ENCODE measurements around the gene KIAA1328. TPM values are rescaled to one million over a fixed set of nuclear protein-coding genes. Genes with fewer than 3 reads are reported as not detected.

The KIAA1328 gene
- total and polyA plus RNA-seq, 9 of the 15 experiments (the other 6 are each of a cell fraction or from before 2014, with no cell fraction given) = 4.0 to 8.6 (median 7.4) TPM

GRCh38 chr18:37253394-37254235 lies 424.7 kb downstream of the KIAA1328 start:
- H3K4me3 ChIP-seq = peak overlapping the region; percentile 36
- DNase-seq (ENCODE audit: extremely low read depth in 1 of 4, low spot score in 3 of 4) = peak; percentile 76 to 100 (median 98)
- CTCF ChIA-PET (ENCODE audit: low intra/inter-chr PET ratio) = no interaction called here
- H3K9me1 ChIP-seq (ENCODE audit: control insufficient read depth, insufficient read depth, low read length) = no peaks in the 10 kb centered on the region
- FAIRE-seq = no peak
- H3K9ac ChIP-seq (ENCODE audit: insufficient read depth in 1 of 2, low read depth in 2 of 2, low read length in 2 of 2) = peak overlapping the region in 1 of 2 experiments; percentile 85; a peak in 2 of 4 replicates
- peak; percentile 91 for ATAC-seq
- peaks cover 3 to 20% of the 10 kb centered on the region in 2 experiments; a peak in 4 of 5 replicates for H3K27me3 ChIP-seq (ENCODE audit: control insufficient read depth in 2 of 2, insufficient read depth in 2 of 2, low read length in 2 of 2)
- H3K27ac ChIP-seq (ENCODE audit: extremely low read depth, low read depth, low read length) = no peak overlapping the region
- WGBS (ENCODE audit: insufficient coverage, low coverage, missing lambda C conversion rate) = 42% methylated on average over 27 of the region's 83 CpGs
- no peaks in the 10 kb centered on the region for H3K36me3 ChIP-seq (ENCODE audit: control insufficient read depth, insufficient read depth, low read length)
- no peaks in the 10 kb centered on the region for H3K79me2 ChIP-seq (ENCODE audit: control insufficient read depth, insufficient read depth, low read length)
- BruUV-seq (replicated peaks) = no TSS peak
- H3K4me1 ChIP-seq (replicated peaks in 1 of 2; ENCODE audit: control insufficient read depth in 2 of 2, insufficient read depth in 2 of 2, low read length in 2 of 2) = peaks cover 0 to 13% of the 10 kb centered on the region in 2 experiments; a peak in 2 of 5 replicates
- peaks cover 2% of the 10 kb centered on the region; the same call in 1 of the 2 replicates for H4K20me1 ChIP-seq (replicated peaks; ENCODE audit: control insufficient read depth, insufficient read depth, low read length)
- POLR2A ChIA-PET = no interaction called here
- intact Hi-C loops (cut with micrococcal nuclease) = loop anchor here (10.0 kb wide), 1 partner anchor 309 kb away; no protein-coding TSS in a partner anchor
- H2AFZ ChIP-seq (ENCODE audit: low read depth, low read length) = peak overlapping the region; percentile 86
- in situ Hi-C loops (cut with MboI) = no loop called here
- H3K4me2 ChIP-seq (ENCODE audit: insufficient read depth, low read length) = peak overlapping the region; percentile 55; the same call in 1 of the 2 replicates
- H3K9me3 ChIP-seq (replicated peaks; ENCODE audit: control insufficient read depth, insufficient read depth, low read depth, low read length) = no peaks in the 10 kb centered on the region
- TF ChIP-seq ZNF707 (CRISPR knock-in tag; conservative IDR thresholded peaks at IDR 0.05) (no peak), E2F6 (IDR thresholded peaks at IDR 0.05; ENCODE audit: borderline replicate concordance in 1 of 2, extremely low read depth in 1 of 2, insufficient read depth in 1 of 2, insufficient read length in 1 of 2, low read depth in 1 of 2, low read length in 1 of 2, poor library complexity in 1 of 2, severe bottlenecking in 1 of 2) (peak in 1 of 2 experiments; percentile 90), ZBTB7A (IDR thresholded peaks at IDR 0.05; ENCODE audit: borderline replicate concordance, control insufficient read depth, low read depth, low read length) (peak; percentile 45; the same call in 1 of the 2 replicates), GTF2A2 (tag; IDR thresholded peaks at IDR 0.05) (no peak), ZFX (CRISPR knock-in tag; IDR thresholded peaks at IDR 0.05) (peak; percentile 37; the same call in 1 of the 2 replicates), ESRRA (IDR thresholded peaks at IDR 0.05; ENCODE audit: borderline replicate concordance, low read depth) (no peak), KLF10 (CRISPR knock-in tag; IDR thresholded peaks at IDR 0.05) (no peak), MEF2D (tag; conservative IDR thresholded peaks at IDR 0.05; ENCODE audit: low read depth) (no peak), HMGN3 (IDR thresholded peaks at IDR 0.05; ENCODE audit: borderline replicate concordance, extremely low read depth, insufficient read length, low read depth, low read length) (peak; percentile 15), NR2C2 (CRISPR knock-in tag; IDR thresholded peaks at IDR 0.05) (no peak), NR2C2 (tag; IDR thresholded peaks at IDR 0.05) (peak; percentile 59), MYBL2 (IDR thresholded peaks at IDR 0.05; ENCODE audit: low read depth) (no peak), MYBL2 (CRISPR knock-in tag; IDR thresholded peaks at IDR 0.05; ENCODE audit: borderline replicate concordance) (no peak)

Measured in K562 (cell line).